HG02884 (cell line): ENCODE results near the gene ZNF324B.
"Not testable (repeated sequence)": the region's sequence is repeated elsewhere in the genome, so short reads cannot be mapped to it uniquely, and the experiment has no call there.

ENCODE experiments used
- ATAC-seq: cut with Tn5 transposase; IDR thresholded peaks from one replicate; pipeline ENCODE4 v1.9.1; 2021; ENCODE audit warnings: mild to moderate bottlenecking, moderate library complexity; ENCODE audit not compliant: unreplicated experiment

The ZNF324B gene

GRCh38 chr19:58479736-58480480 is 28.5 kb downstream of the ZNF324B start:
- no peak for ATAC-seq

DNA sequence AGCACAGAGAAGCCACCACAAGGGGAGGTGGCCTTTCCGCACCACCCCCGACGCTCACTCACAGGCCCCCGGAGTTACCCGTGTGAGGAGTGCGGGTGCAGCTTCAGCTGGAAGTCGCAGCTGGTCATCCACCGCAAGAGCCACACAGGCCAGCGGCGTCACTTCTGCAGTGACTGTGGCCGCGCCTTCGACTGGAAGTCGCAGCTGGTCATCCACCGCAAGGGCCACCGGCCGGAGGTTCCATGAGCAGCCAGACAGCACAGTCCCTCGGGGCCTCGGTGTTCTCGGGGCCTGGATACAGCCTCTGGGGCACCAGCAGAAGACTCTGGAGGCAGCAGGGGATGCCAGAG is 29.0 kb downstream of the ZNF324B start:
- ATAC-seq: no peak

GRCh38 chr19:58480831-58481230 is 29.4 kb downstream of the ZNF324B start:
- no peak for ATAC-seq

DNA sequence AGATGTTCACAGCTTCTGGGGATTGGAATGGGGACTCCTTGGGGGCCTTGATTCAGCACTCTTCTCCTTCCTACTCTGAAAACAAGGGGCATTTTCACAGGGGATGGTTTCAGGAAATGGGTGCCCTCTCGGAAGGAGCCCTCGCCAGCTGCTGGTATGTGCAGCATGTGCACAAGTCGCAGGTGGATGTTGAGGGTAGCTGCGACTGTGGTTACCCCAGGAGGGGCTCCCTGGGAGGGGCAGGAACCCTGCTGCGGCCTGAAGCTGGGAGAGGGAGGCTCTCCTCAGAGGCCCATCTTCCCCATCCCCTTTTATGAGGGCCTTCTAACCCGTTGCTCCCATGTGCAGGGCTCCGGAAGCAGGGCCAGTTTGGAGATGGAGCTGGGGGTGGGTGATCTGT is 30.9 kb downstream of the ZNF324B start:
- ATAC-seq: no peak

DNA sequence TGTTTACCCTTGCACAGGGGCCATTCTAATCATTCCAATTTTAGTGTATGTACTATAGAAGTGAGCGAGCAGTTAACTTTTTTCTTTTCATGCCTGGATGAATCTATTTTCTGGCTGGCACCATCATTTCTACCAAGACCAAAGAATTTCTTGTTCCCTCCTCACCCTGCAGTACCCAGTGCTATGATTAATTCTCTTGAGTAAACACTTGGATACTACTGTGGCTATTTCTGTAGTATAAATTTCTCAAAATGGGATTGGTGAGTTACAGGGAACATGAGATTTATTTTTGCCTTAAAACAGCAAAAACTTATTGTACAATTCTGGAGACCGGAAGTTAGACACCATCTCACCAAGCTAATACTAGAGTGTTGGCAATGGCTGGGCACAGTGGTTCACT is 32.4 kb downstream of the ZNF324B start:
- no peak for ATAC-seq

DNA sequence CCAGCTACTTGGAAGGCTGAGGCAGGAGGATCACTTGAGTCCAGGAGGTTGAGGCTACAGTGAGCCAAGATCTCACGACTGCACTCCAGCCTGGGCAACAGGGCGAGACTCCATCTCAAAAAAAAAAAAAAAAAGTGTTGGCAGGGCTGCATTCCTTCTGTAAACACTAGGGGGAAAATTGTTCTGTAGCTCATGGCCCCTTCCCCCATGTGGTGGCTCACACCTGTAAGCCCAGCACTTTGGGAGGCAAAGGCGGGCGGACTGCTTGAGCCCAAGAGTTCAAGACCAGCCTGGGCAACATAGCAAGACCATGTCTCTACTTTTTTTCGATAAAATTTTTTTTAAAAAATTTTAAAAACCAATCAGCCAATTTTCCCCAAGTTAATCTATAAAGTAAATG is 32.9 kb downstream of the ZNF324B start:
- ATAC-seq: not testable (repeated sequence)

DNA sequence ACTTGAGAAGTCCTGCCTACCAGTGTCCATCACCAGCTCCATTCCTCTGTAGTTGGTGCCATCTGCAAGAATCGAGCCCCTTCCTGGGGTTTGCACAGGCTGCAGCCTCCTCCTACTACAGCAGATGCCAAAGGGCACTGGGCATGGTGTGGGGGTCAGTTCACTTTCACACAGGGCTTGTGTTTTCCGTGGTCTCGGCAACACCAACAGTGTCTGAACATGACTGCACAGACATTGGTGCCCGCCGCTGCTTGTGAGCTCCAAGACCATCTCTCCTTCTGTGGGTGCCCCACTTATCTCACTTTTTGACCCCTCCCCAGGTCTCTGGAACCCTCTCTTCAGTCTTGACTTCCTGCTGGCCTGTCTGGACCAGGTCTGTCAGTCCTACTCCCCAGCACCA is 40.0 kb downstream of the ZNF324B start:
- no peak for ATAC-seq

DNA sequence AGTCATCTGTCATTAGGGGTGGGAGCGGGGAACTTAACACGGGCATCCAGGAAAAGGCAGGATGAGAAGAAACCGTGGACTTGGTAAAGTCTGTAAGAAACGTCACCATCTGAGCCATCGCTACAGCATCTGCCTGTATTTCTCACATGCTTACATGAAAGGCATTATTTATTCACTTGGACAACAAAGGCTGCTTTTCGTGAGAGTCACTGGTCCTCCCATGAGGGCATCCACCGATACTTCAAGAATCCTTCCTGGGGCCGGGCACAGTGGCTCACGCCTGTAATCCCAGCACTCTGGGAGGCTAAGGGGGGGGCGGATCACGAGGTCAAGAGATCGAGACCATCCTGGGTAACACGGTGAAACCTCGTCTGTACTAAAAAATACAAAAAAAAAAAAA is 40.8 kb downstream of the ZNF324B start:
- no peak for ATAC-seq

GRCh38 chr19:58497634-58498170 is 46.3 kb downstream of the ZNF324B start:
- no peak for ATAC-seq

- no peak for ATAC-seq
Measured at GRCh38 chr19:58498316-58499020, 47.0 kb downstream of the ZNF324B start.

DNA sequence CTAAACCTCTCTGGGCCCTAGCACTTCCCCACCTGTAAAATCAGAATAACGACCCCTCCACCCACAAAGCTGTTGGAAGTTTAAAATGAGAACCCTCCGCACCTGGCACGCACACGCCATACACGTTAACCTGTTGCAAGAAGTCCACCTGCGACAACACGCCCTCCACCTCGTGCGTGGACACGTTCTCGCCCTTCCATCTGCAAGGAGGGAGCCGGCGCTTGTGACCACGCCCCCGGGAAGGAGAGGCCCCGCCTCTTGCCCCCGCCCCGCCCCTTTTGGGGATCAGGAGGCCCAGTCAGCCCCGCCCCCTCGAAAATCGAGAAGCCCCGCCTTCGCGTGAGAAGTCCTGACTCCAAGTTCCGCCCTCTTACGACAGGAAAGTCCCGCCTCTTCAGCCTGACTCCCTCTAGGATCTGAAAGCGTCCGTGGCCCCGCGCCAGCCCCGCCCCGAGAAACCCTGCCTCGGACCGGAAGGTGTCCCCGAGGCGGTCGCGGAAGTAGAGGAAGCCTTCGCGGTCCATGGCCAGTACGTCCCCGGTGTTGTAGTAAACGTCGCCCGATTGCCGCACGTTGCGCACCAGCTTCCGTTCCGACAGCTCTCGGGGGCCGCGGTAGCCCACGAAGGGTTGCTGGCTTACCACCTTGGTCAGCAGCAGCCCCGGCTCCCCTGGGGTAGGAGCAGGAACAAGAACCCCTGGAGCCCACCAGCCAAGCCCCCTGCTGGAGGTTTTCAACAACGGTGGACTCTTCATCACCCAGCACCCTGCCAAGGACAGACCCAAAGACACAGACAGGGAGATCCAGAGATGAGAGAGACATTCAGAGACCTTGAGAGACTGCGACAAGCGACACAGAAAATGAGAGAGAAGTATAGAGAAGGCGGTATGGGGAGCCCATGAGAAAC is 47.9 kb downstream of the ZNF324B start:
- ATAC-seq: peak; percentile 87

GRCh38 chr19:58500242-58500641 is 48.8 kb downstream of the ZNF324B start:
- no peak for ATAC-seq
